HFFc6 (cell line): Measurements from ENCODE around the gene SRRM2. TPM values are rescaled to one million over a fixed set of nuclear protein-coding genes. Genes with fewer than 3 reads are reported as not detected.

ENCODE experiments used
- DNase-seq: peaks from one replicate; pipeline ENCODE4 v3.0.0-alpha.2; 2018
- H3K27ac Mint-ChIP-seq: 2 replicates; pipeline ENCODE4 v1.8.0; 2020; ENCODE audit warnings: mild to moderate bottlenecking, mixed read lengths
- H3K27me3 Mint-ChIP-seq: 2 replicates; pipeline ENCODE4 v1.8.0; 2021; ENCODE audit warnings: mild to moderate bottlenecking, moderate library complexity, mixed read lengths; ENCODE audit not compliant: insufficient read depth
- H3K36me3 Mint-ChIP-seq: 2 replicates; pipeline ENCODE4 v1.8.0; 2021; ENCODE audit warnings: low read depth, mixed read lengths
- H3K4me1 Mint-ChIP-seq: 2 replicates; pipeline ENCODE4 v1.8.0; 2020; ENCODE audit warnings: low read depth, mixed read lengths
- H3K4me3 Mint-ChIP-seq: 2 replicates; pipeline ENCODE4 v1.8.0; 2020; ENCODE audit warnings: mild to moderate bottlenecking, moderate library complexity, mixed read lengths
- H3K9me3 Mint-ChIP-seq: 2 replicates; pipeline ENCODE4 v1.8.0; 2020; ENCODE audit warnings: mild to moderate bottlenecking, mixed read lengths
- CTCF ChIP-seq: fragments of 200-600 bp; sonication (generic); IDR thresholded peaks from 2 replicates; pipeline ENCODE4 v1.5.0; 2021; ENCODE audit warnings: antibody characterized with exemption, mild to moderate bottlenecking
- total RNA-seq, 6 experiments: library from RNA; stranded (reverse); fragmentation: NEBNext Ultra II Directional; extraction: Animal tissue kit (Norgen Biotek cat#: 25700); gene quantifications; 2 replicates in 1 of 6; 3 replicates in 5 of 6; pipeline ENCODE4 v1.2.3, GENCODE V29; 2021

The SRRM2 gene
- total RNA-seq, 6 experiments from 2014 or later: 223 to 317 (median 269) TPM

DNA sequence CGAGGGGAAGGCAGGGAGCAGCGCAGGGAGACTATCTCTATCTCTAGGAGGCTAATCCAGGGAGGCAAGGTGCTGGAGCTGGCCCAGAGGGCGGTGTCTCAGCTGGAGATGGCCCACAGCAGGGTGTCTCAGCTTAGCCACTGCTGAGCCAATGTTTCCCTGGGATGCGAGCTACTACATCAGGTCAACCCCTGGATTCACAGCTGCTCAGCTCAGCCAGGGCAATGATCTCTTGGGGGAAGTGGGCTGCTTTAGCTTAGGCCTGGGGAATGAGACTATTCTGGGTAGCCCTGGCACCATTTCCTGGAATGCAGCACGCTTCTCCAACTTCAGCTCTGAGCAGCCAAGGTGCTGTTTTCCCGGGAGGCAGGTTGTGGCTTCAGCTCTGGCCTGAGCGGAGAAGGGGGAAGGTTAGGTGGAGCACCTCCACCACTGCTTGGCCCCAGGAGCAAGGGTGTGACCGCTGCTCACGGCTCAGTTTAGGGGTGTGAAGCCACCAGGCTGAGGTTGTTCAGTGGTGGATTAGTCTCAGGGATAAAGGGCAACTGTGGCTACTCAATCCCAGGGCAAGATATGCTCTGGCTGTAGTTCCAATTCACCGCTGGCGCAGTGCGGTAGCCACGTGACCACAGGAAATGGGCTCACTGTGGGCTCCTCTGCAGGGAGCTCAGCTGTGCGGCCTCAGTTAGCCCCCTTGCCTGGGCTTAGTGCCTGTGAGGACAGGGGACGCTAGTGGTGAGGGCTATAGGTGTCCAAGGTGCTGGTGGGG is 59.4 kb downstream of the SRRM2 start:
- no peaks in the 10 kb centered on the region for H3K4me1 Mint-ChIP-seq
- no peak for DNase-seq
- no peak overlapping the region for H3K4me3 Mint-ChIP-seq

GRCh38 chr16:2813771-2814221 is 61.4 kb downstream of the SRRM2 start:
- Mint-ChIP-seq H3K4me1 (no peaks in the 10 kb centered on the region), H3K27ac (no peak overlapping the region), H3K9me3 (peaks cover 7% of the 10 kb centered on the region; the same call in 1 of the 2 replicates), H3K27me3 (peaks cover 42% of the 10 kb centered on the region), H3K4me3 (no peak overlapping the region), H3K36me3 (no peaks in the 10 kb centered on the region)
- no peak for TF ChIP-seq CTCF
- DNase-seq: no peak

More for the DNA sequence above, 59.4 kb downstream of the SRRM2 start:
- Mint-ChIP-seq H3K9me3 (peaks cover 9% of the 10 kb centered on the region; the same call in 1 of the 2 replicates), H3K27ac (no peak overlapping the region), H3K36me3 (no peaks in the 10 kb centered on the region), H3K27me3 (peaks cover 51% of the 10 kb centered on the region)
- no peak for TF ChIP-seq CTCF

DNA sequence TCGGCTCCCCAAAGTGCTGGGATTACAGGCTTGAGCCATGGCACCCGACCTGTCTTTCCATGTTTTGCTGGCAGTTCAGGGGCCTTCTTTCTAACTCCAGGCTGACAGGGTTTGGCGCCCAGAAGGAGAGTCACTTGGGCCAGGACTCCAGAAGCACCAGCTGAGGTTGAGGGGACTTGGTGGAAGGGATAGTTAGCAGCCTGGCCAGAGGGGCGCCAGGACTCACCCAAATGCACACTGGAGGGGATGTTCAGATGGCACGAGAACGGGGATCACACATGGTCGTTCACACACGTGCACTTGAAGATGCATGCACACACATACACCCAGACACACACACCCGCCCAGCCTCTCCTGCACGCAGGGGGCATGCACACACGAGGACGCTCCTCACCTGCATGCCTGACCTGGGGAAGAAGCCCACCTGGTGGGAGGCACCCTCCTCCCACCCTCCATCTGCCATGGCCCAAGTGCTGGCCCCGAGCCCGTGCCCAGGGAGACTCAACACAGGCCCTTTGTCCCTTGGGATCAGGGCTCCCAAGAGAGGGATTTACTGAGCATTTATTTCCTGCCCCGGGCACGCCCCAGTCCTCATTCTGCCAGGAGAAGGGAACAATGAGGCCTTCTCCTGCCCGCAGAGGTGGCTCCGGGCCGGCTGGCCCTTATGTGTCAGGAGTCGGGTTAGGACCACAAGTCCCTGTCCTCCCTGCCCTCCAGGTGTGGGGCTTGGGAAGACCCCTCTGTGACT is 62.3 kb downstream of the SRRM2 start:
- Mint-ChIP-seq H3K27ac (no peak overlapping the region), H3K27me3 (peaks cover 46% of the 10 kb centered on the region), H3K9me3 (no peaks in the 10 kb centered on the region), H3K36me3 (no peaks in the 10 kb centered on the region), H3K4me3 (no peak overlapping the region), H3K4me1 (no peaks in the 10 kb centered on the region)
- no peak for DNase-seq
- TF ChIP-seq CTCF: no peak

- no peak for DNase-seq
- Mint-ChIP-seq H3K4me1 (no peaks in the 10 kb centered on the region), H3K27ac (no peak overlapping the region), H3K27me3 (peaks cover 40% of the 10 kb centered on the region), H3K9me3 (no peaks in the 10 kb centered on the region), H3K36me3 (no peaks in the 10 kb centered on the region), H3K4me3 (no peak overlapping the region)
- TF ChIP-seq CTCF: no peak
Measured at GRCh38 chr16:2815299-2815771, 62.9 kb downstream of the SRRM2 start.

GRCh38 chr16:2816751-2817339 is 64.4 kb downstream of the SRRM2 start, which contains the start of gene PRSS21:
Gene PRSS21 (plus strand): TSS chr16:2817237. CDS start chr16:2817269, 32 bp downstream.
- peak; percentile 43; the same call in 1 of the 2 replicates for TF ChIP-seq CTCF
- H3K36me3 Mint-ChIP-seq: no peaks in the 10 kb centered on the region
- no peak for DNase-seq
- H3K4me1 Mint-ChIP-seq: no peaks in the 10 kb centered on the region
- H3K27me3 Mint-ChIP-seq: peaks cover 38% of the 10 kb centered on the region
- no peak within 1 kb of the TSS for H3K4me3 Mint-ChIP-seq
- no peak within 1 kb of the TSS for H3K27ac Mint-ChIP-seq
- no peaks in the 10 kb centered on the region for H3K9me3 Mint-ChIP-seq
